ENCODE measurements around the gene STX10.

STX10 gene

GRCh38 chr19:13139633-13140311, 10.4 kb downstream of the STX10 start:
- no peak for DNase-seq

- DNase-seq: no peak
Measured at GRCh38 chr19:13138916-13139198, 11.3 kb downstream of the STX10 start.

- DNase-seq: no peak
Measured at GRCh38 chr19:13138171-13138915, 11.8 kb downstream of the STX10 start.

DNA sequence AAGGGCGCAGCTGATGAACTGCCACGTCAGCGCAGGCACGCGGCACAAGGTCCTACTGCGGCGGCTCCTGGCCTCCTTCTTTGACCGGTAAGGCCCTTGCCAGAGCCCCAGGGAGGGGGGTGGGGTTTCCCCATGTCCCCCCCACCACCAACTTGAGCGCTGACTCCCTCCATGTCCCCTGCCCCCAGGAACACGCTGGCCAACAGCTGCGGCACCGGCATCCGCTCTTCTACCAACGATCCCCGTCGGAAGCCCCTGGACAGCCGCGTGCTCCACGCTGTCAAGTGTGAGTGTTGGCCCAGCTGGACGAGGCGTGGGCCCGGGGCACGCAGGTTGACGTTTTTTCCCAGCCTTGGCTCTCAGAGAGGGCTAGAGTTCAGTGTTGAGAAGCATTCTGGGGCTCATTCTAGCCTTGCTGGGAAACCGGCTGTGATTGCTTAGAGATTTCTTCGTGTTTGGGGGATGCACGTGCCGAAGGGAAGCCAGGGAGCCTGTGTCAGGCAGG, 12.8 kb downstream of the STX10 start:
- no peak for DNase-seq

GRCh38 chr19:13135068-13136062, 14.8 kb downstream of the STX10 start:
- DNase-seq: no peak

GRCh38 chr19:13134626-13135025, 15.5 kb downstream of the STX10 start:
- DNase-seq: no peak

DNA sequence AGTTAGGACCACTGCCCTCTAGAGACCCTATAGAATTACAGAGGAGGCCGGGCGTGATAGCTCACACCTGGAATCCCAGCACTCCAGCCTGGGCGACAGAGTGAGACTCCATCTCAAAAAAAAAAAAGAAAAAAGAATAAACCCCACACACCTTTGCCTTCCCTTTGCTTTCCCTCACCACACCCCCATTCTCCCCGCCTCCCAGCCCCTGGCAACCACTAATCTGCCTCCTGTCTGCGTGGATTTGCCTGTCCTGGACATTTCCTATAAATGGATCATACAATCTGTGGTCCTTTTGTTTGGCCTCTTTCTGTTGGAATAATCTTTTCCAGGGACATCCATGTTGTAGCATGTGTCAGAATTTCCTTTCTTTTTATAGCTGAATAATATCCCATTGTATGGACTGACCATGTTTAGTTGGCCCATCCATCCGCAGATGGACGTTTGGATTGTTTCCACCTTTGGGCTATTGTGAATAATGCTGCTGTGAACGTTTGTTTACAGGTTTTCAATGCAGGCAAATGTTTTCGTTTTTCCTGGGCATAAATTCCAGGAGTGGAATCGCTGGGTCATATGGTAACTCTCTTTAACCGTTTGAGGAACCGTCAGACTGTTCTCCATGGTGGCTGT, 16.8 kb downstream of the STX10 start:
- DNase-seq: no peak

DNA sequence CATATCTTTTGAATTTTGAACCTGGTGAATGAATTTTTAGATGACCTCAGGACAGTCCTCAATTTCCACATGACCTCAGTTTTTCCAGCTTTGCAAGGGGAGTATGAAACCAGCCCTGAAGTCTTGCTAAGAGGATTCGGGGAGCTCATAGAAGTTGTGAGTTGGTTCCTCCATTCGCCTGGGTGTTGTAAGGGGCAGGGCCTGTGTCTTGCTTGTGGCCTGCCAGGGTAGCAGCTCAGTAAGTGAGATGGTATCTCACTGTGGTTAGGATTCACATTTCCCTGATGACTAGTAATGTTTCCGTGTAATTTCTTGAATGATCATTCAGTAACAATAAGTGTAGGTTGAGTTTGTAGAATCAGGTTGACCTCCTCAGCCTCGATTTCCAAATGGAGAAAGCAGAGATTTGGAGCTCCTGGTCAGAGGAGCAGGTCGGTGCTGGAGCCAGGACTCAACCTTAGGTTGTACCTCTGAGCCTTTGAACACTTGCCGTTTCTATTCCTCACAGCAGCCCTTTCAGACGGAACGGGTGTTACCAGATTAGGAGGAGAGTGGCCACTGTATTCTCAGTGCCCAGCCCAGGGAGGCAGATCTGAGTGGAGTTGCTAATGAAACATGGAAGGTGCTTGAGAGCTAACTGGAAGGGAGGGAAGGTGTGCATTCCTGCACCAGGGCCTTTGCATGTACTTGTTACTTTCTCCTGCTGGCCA, 17.5 kb downstream of the STX10 start:
- DNase-seq: peak in 3 of 5 donors; percentile 17 to 80 (median 19)

DNA sequence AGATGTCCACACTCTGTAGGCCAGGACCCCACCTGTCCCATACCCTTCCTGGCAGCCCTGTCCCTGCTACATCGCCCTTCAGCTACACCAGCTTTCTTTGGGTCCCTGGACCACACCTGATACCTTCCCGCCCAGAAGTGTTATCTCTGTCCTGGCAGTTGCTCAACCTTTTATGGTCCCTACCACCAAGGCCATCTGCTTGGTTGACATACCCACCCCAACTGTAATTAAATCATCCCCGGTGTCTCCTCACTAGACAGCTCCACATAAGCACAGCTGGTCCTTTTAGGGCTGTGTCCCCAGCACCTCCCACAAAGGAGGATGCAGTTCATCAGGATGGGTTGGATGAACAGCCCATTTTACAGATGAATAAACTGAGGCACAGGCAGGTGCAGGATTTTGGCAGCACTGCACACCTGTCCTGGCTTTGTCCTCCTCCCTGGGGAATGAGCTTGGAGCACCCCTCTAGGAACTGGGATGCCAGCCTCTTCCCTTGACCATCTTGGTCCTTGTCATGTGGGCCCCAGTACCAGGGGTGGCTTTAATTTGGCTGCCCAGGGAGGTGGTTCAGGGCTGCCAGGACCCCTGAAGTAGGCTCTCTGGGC, 19.2 kb downstream of the STX10 start:
- DNase-seq: no peak

- DNase-seq: no peak
Measured at GRCh38 chr19:13129384-13129783, 20.8 kb downstream of the STX10 start.

- DNase-seq: no peak
Measured at GRCh38 chr19:13128583-13128982, 21.6 kb downstream of the STX10 start.

DNA sequence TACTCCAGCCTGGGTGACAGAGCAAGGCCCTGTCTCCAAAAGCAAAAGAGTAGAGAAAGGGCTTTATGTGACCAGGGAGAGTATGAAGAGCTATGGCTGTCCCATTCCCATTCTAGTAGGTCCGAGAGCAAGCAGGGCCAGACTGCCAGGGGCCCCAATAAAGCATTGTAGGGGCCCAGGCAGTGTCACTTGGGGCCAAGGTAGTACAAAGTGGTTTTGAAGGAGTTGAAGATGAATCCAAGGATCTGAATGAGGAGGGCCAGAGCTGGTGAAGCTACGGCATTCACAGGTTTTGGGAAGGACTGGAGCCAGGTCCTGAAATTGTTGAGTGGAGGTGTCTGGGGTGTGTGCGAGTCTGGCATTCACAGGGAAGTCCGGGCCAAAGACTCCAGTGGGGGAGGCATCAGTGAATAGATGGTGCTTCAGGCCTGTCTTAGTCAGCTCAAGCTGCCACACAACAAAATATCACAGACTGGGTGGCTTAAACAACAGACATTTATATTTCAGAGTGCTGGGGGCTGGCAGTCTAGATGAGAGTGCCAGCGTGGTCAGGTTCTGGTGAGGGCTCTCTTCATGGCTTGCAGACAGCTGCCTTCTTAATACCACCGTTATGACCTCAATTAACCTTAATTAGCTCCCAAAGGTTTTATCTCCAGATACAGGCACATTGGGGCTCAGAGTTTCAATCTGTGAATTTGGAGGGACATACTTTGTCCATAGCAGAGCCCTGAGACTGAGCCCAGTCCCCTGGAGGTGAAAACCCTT, 22.2 kb downstream of the STX10 start:
- no peak for DNase-seq

DNA sequence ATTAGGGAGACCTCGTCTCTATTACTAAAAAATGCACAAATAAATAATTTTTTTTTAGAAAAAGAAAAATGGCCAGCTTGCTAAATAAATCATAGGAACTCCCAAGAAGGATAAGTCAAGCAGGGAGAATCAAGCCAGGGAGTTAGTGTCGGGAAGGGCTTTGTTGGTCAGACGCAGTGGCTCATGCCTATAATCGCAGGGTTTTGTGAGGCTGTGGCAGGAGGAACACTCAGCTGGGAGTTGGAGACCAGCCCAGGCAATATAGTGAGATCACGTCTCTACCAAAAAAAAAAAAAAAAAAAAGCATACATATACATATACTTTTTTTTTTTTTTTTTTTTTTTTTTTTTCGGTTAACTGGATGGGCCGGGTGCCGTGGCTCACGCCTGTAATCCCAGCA, 23.1 kb downstream of the STX10 start:
- DNase-seq: no peak

GRCh38 chr19:13122980-13123957, 26.9 kb downstream of the STX10 start:
- no peak for DNase-seq

DNA sequence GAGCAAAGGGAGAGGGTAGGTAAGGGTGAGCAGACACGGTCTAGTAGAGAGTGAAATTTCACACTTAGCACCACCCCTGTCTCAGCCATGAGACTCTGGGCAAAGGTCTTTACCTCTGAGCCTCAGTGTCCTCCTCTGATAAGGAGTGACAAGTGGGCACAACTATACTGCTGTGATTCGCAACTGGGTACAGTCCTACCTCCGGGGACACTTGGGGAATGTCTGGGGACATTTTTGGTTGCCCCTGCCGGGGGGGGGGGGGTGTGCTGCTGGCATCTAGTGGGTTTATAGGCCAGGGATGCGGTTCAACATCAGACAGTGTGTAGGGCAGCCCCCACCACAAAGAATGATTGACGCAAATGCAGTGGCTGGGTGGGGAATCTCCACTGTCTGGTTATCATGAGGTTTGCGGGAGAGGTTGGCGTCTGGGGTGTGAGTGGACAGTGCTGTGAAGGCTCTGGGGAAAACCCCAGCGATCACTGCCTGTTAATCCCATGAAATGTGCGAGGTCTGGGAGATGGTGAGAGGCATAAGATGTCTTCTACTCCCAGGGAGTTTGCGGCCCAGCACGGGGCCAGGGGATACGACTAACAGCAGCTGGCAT, 27.8 kb downstream of the STX10 start:
- DNase-seq: no peak

DNA sequence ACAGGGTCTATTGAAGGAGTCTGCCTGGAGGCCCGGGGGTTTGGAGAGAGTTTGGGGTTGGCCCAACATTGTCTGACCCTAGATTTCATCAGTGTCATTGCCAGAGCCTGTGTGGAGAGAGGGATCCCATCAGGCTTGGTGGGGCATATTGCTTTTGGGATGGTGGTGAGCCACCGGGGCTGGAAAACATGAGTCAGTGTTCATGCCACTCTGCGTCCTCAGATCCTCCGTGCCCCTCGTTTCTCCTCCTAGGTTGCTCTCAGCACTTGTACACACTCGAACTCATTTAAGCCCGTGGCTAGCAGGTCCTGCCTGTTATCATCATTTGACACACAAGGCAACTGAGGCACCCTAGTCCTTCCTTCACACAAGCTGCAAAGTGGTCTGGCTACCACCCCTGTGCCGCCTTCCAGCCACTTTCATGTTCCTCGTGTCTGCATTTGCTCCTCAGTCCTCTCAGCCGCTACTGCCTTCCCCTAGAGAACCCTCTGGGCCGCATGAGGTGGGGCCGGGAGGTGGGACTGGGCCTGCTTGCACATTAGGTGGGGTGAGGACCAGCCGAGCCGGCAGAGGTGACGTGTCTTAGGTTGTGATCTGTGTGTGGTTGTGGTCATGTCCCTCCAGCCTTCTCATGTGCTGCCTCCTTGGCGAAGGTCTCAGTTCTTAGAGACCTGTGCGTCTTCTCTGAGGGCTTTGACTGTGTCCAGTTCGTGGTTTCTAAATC, 28.5 kb downstream of the STX10 start:
- no peak for DNase-seq

DNA sequence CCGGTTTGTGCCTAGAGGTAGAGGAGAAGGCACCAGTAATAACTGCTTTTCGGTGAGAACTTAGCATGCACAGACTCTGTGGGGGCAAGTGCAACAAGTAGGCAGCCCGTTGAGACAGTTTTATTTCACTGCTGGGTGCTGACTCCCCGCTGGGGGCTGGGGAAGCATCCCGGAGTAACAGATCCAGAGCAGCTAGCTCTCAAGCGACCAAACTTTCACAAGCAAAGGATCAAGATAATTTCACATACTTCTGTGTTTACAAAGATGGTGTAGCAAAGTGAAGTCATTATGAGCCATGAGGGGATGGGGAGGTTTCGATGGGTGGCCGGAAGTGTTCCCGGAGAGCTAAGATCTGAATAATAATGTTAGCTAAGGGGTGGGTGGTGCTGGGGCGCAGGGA, 29.4 kb downstream of the STX10 start:
- no peak for DNase-seq

DNA sequence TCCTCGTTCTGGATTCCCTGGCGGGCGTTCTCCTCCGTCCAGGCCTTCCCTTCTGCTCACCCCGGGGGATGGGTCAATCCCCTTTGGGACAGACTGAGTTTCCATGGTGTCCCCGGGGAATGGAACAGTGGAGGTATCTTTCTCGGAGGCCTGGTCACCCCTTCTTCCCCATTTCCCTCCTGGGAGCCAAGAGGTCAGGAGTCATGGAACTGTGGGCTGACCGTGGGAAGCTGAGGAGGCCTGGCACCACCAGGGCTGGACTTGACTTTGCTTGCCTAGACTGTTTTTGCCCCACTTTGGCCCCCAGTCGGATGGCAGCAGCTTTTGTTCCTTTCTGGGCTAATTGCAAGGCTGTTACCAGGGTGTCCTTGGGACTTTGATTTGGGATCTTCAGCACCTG, 30.1 kb downstream of the STX10 start:
- no peak for DNase-seq

- no peak for DNase-seq
Measured at GRCh38 chr19:13119627-13120026, 30.5 kb downstream of the STX10 start.

Data from T-helper 1 cell (primary cell).